GM12878 (cell line): Measurements from ENCODE around the gene DLK1.

Source experiments
- ASH2L ChIP-seq: fragments of 300-600, 200-600 bp; sonication (generic); IDR thresholded peaks from 2 replicates; pipeline ENCODE4 v1.6.1; 2017; ENCODE audit warnings: low read depth, mild to moderate bottlenecking, borderline replicate concordance
- ATF2 ChIP-seq: IDR thresholded peaks from 2 replicates; pipeline ENCODE4 v1.6.1; 2012; ENCODE audit warnings: low read length, inconsistent platforms
- BCLAF1 ChIP-seq: fragments of 450-650 bp; IDR thresholded peaks from 2 replicates; pipeline ENCODE4 v1.6.1; 2017; ENCODE audit warnings: antibody characterized with exemption, mild to moderate bottlenecking, moderate library complexity
- CREB1 ChIP-seq: IDR thresholded peaks from 2 replicates; pipeline ENCODE4 v1.6.1; 2012; ENCODE audit warnings: low read depth, mild to moderate bottlenecking, inconsistent platforms
- CREM ChIP-seq: IDR thresholded peaks from 2 replicates; pipeline ENCODE4 v1.6.1; 2014; ENCODE audit warnings: antibody characterized with exemption, low read depth
- EZH2 ChIP-seq: IDR thresholded peaks from 2 replicates; pipeline ENCODE4 v1.6.1; 2012; ENCODE audit warnings: low read depth, mild to moderate bottlenecking, control low read depth, inconsistent platforms, low read length, borderline replicate concordance; ENCODE audit not compliant: control insufficient read depth
- GABPA ChIP-seq: IDR thresholded peaks from 2 replicates; pipeline ENCODE4 v1.6.1; 2014; ENCODE audit warnings: antibody characterized with exemption, low read depth, mild to moderate bottlenecking, inconsistent platforms
- JUND ChIP-seq: IDR thresholded peaks from 2 replicates; pipeline ENCODE4 v1.6.1; 2012; ENCODE audit warnings: low read depth, mild to moderate bottlenecking, low read length, improper control_type of control experiment, moderate library complexity
- KAT2A ChIP-seq: conservative IDR thresholded peaks from 2 replicates; pipeline ENCODE4 v1.6.1; 2011; ENCODE audit warnings: low read depth, low read length; ENCODE audit not compliant: control insufficient read depth
- MEF2A ChIP-seq: IDR thresholded peaks from 2 replicates; pipeline ENCODE4 v1.6.1; 2011; ENCODE audit warnings: low read depth, mild to moderate bottlenecking, low read length, moderate library complexity; ENCODE audit not compliant: insufficient read depth
- RAD21 ChIP-seq: IDR thresholded peaks from 2 replicates; pipeline ENCODE4 v1.6.1; 2011; ENCODE audit warnings: mild to moderate bottlenecking, low read depth, low read length, moderate library complexity; ENCODE audit not compliant: insufficient read depth
- ZNF384 ChIP-seq: IDR thresholded peaks from 2 replicates; pipeline ENCODE4 v1.6.1; 2012; ENCODE audit warnings: low read depth, mild to moderate bottlenecking, low read length, improper control_type of control experiment, borderline replicate concordance
- TF ChIP-seq, protein P1 (sequence below), 3 experiments: IDR thresholded peaks in 2 of 3; conservative IDR thresholded peaks in 1 of 3; 2 replicates each; pipeline ENCODE4 v1.5.1; 2011; ENCODE audit warnings: low read depth in 3 of 3, low read length in 3 of 3, mild to moderate bottlenecking in 3 of 3, control low read depth in 2 of 3, moderate library complexity in 2 of 3, inconsistent platforms in 1 of 3, mixed read lengths in 1 of 3; ENCODE audit not compliant: control insufficient read depth in 2 of 3, insufficient read depth in 1 of 3; ENCODE audit errors: extremely low read depth in 1 of 3
- TF ChIP-seq, protein P2 (sequence below): IDR thresholded peaks from 2 replicates; pipeline ENCODE4 v1.6.1; 2012; ENCODE audit warnings: mild to moderate bottlenecking, low read depth, low read length

DNA sequence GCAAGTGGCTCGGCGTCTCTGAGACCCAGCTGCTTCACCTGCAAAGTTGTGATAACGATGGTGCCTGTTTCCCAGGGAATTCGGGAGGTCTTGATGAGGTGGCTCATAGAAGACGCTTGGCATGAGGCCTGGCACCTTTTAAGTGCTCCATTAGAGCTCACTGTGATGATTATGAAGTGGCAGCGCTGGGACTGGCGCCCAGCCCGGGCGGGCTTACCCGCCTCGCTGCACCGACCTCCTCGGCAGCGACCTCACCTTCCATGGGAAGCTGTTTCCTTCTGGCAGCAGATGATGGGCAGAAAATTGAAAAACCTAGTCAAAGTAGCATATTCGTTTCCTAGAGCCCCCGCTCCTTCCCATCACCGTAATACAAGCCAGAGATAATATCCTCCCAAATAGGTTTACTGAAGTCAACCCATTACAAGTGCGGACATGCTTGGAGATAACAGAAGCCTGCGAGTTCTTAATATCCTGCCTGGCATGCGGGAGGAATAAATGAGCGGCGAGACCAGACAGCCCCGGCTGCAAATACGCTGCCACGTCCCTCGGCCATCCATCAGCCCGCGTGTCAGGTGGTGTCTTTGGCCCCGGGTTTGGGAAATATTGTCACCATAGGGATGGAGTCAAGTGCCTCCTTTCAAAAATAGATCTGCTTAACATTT is 35.2 kb upstream of the DLK1 start:
- no peak for TF ChIP-seq EZH2
- no peak for TF ChIP-seq CREM
- TF ChIP-seq, protein P1, sequence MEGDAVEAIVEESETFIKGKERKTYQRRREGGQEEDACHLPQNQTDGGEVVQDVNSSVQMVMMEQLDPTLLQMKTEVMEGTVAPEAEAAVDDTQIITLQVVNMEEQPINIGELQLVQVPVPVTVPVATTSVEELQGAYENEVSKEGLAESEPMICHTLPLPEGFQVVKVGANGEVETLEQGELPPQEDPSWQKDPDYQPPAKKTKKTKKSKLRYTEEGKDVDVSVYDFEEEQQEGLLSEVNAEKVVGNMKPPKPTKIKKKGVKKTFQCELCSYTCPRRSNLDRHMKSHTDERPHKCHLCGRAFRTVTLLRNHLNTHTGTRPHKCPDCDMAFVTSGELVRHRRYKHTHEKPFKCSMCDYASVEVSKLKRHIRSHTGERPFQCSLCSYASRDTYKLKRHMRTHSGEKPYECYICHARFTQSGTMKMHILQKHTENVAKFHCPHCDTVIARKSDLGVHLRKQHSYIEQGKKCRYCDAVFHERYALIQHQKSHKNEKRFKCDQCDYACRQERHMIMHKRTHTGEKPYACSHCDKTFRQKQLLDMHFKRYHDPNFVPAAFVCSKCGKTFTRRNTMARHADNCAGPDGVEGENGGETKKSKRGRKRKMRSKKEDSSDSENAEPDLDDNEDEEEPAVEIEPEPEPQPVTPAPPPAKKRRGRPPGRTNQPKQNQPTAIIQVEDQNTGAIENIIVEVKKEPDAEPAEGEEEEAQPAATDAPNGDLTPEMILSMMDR (IDR thresholded peaks at IDR 0.05 in 2 of 3, conservative IDR thresholded peaks at IDR 0.05 in 1 of 3; ENCODE audit: control insufficient read depth in 2 of 3, extremely low read depth in 1 of 3, insufficient read depth in 1 of 3, low read depth in 3 of 3, low read length in 3 of 3), result no peak
- TF ChIP-seq CREB1, result no peak
- no peak for TF ChIP-seq ZNF384
- no peak for TF ChIP-seq ASH2L
- TF ChIP-seq RAD21, result no peak
- TF ChIP-seq KAT2A, result no peak
- TF ChIP-seq MEF2A, result no peak
- TF ChIP-seq JUND, result no peak
- TF ChIP-seq, protein P2, sequence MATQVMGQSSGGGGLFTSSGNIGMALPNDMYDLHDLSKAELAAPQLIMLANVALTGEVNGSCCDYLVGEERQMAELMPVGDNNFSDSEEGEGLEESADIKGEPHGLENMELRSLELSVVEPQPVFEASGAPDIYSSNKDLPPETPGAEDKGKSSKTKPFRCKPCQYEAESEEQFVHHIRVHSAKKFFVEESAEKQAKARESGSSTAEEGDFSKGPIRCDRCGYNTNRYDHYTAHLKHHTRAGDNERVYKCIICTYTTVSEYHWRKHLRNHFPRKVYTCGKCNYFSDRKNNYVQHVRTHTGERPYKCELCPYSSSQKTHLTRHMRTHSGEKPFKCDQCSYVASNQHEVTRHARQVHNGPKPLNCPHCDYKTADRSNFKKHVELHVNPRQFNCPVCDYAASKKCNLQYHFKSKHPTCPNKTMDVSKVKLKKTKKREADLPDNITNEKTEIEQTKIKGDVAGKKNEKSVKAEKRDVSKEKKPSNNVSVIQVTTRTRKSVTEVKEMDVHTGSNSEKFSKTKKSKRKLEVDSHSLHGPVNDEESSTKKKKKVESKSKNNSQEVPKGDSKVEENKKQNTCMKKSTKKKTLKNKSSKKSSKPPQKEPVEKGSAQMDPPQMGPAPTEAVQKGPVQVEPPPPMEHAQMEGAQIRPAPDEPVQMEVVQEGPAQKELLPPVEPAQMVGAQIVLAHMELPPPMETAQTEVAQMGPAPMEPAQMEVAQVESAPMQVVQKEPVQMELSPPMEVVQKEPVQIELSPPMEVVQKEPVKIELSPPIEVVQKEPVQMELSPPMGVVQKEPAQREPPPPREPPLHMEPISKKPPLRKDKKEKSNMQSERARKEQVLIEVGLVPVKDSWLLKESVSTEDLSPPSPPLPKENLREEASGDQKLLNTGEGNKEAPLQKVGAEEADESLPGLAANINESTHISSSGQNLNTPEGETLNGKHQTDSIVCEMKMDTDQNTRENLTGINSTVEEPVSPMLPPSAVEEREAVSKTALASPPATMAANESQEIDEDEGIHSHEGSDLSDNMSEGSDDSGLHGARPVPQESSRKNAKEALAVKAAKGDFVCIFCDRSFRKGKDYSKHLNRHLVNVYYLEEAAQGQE, result no peak
- no peak for TF ChIP-seq GABPA
- no peak for TF ChIP-seq ATF2
- no peak for TF ChIP-seq BCLAF1
